A549 (cell line): ENCODE data around the gene AFF3. TPM values are rescaled to one million over a fixed set of nuclear protein-coding genes. Genes with fewer than 3 reads are reported as not detected.

ENCODE experiments used
- ATAC-seq, 2 experiments: fragments of 200-7000 bp in 1 of 2; fragments of >200 bp in 1 of 2; cut with Nextera tagmentation in 1 of 2; cut with Tn5 transposase in 1 of 2; 3 replicates each; pipeline versions ENCODE4 v1.8.0 to v1.9.1; 2018 to 2020; ENCODE audit warnings: mild to moderate bottlenecking in 1 of 2, moderate library complexity in 1 of 2
- CTCF ChIA-PET: fragments of 300-600 bp; sonication (Branson Sonifier 250); formaldehyde crosslinking; extraction: SDS; loops from one replicate; lab custom pipeline; 2021; ENCODE audit warnings: antibody characterized with exemption, inconsistent platforms; lab: Yijun Ruan, JAX
- POLR2A ChIA-PET: fragments of 350-600 bp; formaldehyde crosslinking; extraction: SDS; loops from one replicate; lab custom pipeline; 2021; ENCODE audit warnings: antibody characterized with exemption, inconsistent platforms; lab: Yijun Ruan, JAX
- DNase-seq, 2 experiments: peaks; one replicate each; pipeline versions ENCODE4 v3.0.0 to v3.0.0-alpha.2; 2011 to 2016; ENCODE audit warnings: low read depth in 1 of 2, low spot score in 1 of 2
- FAIRE-seq: peaks from 2 replicates; lab custom pipeline; 2011; peaks lifted over from hg19 to GRCh38; lab: Jason Lieb, UNC
- H3K27ac ChIP-seq, 2 experiments: fragments of >200 bp; sonication (Bioruptor Twin); formaldehyde crosslinking; 3 replicates each; pipeline ENCODE4 v1.5.1; 2016 to 2017
- H3K4me1 ChIP-seq: fragments of >200 bp; sonication (Bioruptor Twin); formaldehyde crosslinking; 3 replicates; pipeline ENCODE4 v1.6.1; 2016
- H3K4me2 ChIP-seq: fragments of >200 bp; sonication (Bioruptor Twin); formaldehyde crosslinking; 3 replicates; pipeline ENCODE4 v1.6.1; 2016
- H3K4me3 ChIP-seq: fragments of >200 bp; sonication (Bioruptor Twin); formaldehyde crosslinking; 3 replicates; pipeline ENCODE4 v1.5.1; 2016
- H3K9me3 ChIP-seq: fragments of >200 bp; sonication (Bioruptor Twin); formaldehyde crosslinking; 3 replicates; pipeline ENCODE4 v1.6.1; 2016
- BCL3 ChIP-seq: fragments of >200 bp; sonication (Bioruptor Twin); formaldehyde crosslinking; IDR thresholded peaks from 3 replicates; pipeline ENCODE4 v1.6.1; 2016
- CBX8 ChIP-seq: fragments of 200-600 bp; sonication (generic); IDR thresholded peaks from 2 replicates; pipeline ENCODE4 v1.6.1; 2016
- CHD2 ChIP-seq: fragments of 150-350 bp; IDR thresholded peaks from 2 replicates; pipeline ENCODE4 v1.6.1; 2014; ENCODE audit warnings: low read length; ENCODE audit not compliant: partially characterized antibody
- CHD4 ChIP-seq: fragments of 200-600 bp; sonication (generic); IDR thresholded peaks from 2 replicates; pipeline ENCODE4 v1.6.1; 2016; ENCODE audit warnings: antibody characterized with exemption, mild to moderate bottlenecking, borderline replicate concordance
- EHMT2 ChIP-seq: fragments of 200-600 bp; sonication (generic); IDR thresholded peaks from 2 replicates; pipeline ENCODE4 v1.6.1; 2016; ENCODE audit warnings: antibody characterized with exemption, low read depth, mild to moderate bottlenecking, moderate library complexity
- ELK1 ChIP-seq: fragments of 150-350 bp; IDR thresholded peaks from 2 replicates; pipeline ENCODE4 v1.6.1; 2014; ENCODE audit warnings: low read depth, mild to moderate bottlenecking, low read length
- FOXS1 ChIP-seq: fragments of 250-450 bp; sonication (Bioruptor Pico); IDR thresholded peaks from 2 replicates; pipeline ENCODE4 v1.5.0; 2020; ENCODE audit warnings: mild to moderate bottlenecking, moderate library complexity
- HES2 ChIP-seq: fragments of >200 bp; sonication (Bioruptor Twin); formaldehyde crosslinking; IDR thresholded peaks from 2 replicates; pipeline ENCODE4 v1.6.1; 2016
- HOXA7 ChIP-seq: fragments of 250-450 bp; sonication (Bioruptor Pico); IDR thresholded peaks from 2 replicates; pipeline ENCODE4 v1.5.0; 2020; ENCODE audit warnings: mild to moderate bottlenecking, moderate library complexity
- JUNB ChIP-seq: fragments of >200 bp; sonication (Bioruptor Twin); formaldehyde crosslinking; IDR thresholded peaks from 2 replicates; pipeline ENCODE4 v1.6.1; 2016
- KDM1A ChIP-seq: fragments of 200-600 bp; sonication (generic); IDR thresholded peaks from 2 replicates; pipeline ENCODE4 v1.6.1; 2016; ENCODE audit warnings: low read depth, mild to moderate bottlenecking
- MAFK ChIP-seq: fragments of 450-650 bp; IDR thresholded peaks from 2 replicates; pipeline ENCODE4 v1.6.1; 2014; ENCODE audit not compliant: partially characterized antibody
- MAZ ChIP-seq: fragments of 150-350 bp; IDR thresholded peaks from 2 replicates; pipeline ENCODE4 v1.6.1; 2014; ENCODE audit warnings: antibody characterized with exemption, low read depth, low read length, borderline replicate concordance
- NPAS2 ChIP-seq: fragments of 250-450 bp; sonication (Bioruptor Pico); IDR thresholded peaks from 2 replicates; pipeline ENCODE4 v1.8.0; 2022; ENCODE audit warnings: mild to moderate bottlenecking, moderate library complexity, borderline replicate concordance
- PBX3 ChIP-seq: IDR thresholded peaks from 2 replicates; pipeline ENCODE4 v1.6.1; 2012
- PHF8 ChIP-seq: fragments of 200-600 bp; sonication (generic); IDR thresholded peaks from 2 replicates; pipeline ENCODE4 v1.6.1; 2016; ENCODE audit warnings: low read depth, mild to moderate bottlenecking, antibody characterized with exemption, moderate library complexity, borderline replicate concordance
- RCOR1 ChIP-seq: fragments of 150-350 bp; IDR thresholded peaks from 2 replicates; pipeline ENCODE4 v1.6.1; 2014; ENCODE audit warnings: antibody characterized with exemption, low read length, low read depth
- RFX5 ChIP-seq: fragments of 450-650 bp; IDR thresholded peaks from 2 replicates; pipeline ENCODE4 v1.7.1; 2014; ENCODE audit warnings: antibody characterized with exemption, mild to moderate bottlenecking, moderate library complexity
- SMC3 ChIP-seq: fragments of >200 bp; sonication (Bioruptor Twin); formaldehyde crosslinking; IDR thresholded peaks from 3 replicates; pipeline ENCODE4 v1.6.1; 2018; ENCODE audit warnings: inconsistent platforms
- TP53 ChIP-seq: fragments of 250-450 bp; sonication (Bioruptor Pico); IDR thresholded peaks from 2 replicates; pipeline ENCODE4 v1.5.0; 2021; ENCODE audit warnings: mild to moderate bottlenecking, moderate library complexity
- WGBS: methylation state at CpG from one replicate; pipeline ENCODE4 v1.1.6; 2017; ENCODE audit errors: missing lambda C conversion rate; 5-methylcytosine and 5-hydroxymethylcytosine counted together
- polyA plus RNA-seq, 4 experiments: library from polyadenylated mRNA; depleted of rRNA in 3 of 4; stranded (reverse); fragments of >200 nt; fragmentation: RNase III in 1 of 4; extraction: RNeasy Plus Mini Kit Qiagen cat#74134 plus additional on column Dnase treatment in 1 of 4; gene quantifications; 2 replicates in 3 of 4; 3 replicates in 1 of 4; pipeline ENCODE4 v1.2.3, GENCODE V29; 2011 to 2017

Gene AFF3
- polyA plus RNA-seq, 2 of the 4 experiments (the other 2 are of a cell fraction), result not detected

- no peak for TF ChIP-seq JUNB
Observed at GRCh38 chr2:99537910-99538485, 604.4 kb downstream of the AFF3 start (continued).

GRCh38 chr2:99524056-99524455 lies 618.3 kb downstream of the AFF3 start:
- TF ChIP-seq HES2 (no peak), KDM1A (no peak), CHD2 (no peak), CBX8 (no peak), ELK1 (no peak), HOXA7 (CRISPR knock-in tag) (no peak), FOXS1 (CRISPR knock-in tag) (no peak), TP53 (CRISPR knock-in tag) (no peak), SMC3 (no peak), BCL3 (no peak), NPAS2 (no peak), PHF8 (no peak), EHMT2 (no peak), RCOR1 (no peak), CHD4 (no peak), PBX3 (no peak), MAZ (no peak)
- DNase-seq (no peak), ATAC-seq (no peak), FAIRE-seq (no peak)
- Histone ChIP-seq H3K4me3 (no peak overlapping the region), H3K4me2 (no peak overlapping the region), H3K4me1 (no peaks in the 10 kb centered on the region), H3K9me3 (no peaks in the 10 kb centered on the region), H3K27ac (no peak overlapping the region)
- ChIA-PET POLR2A (no interaction called here), CTCF (interaction anchor here (1.5 kb wide), 1 partner anchor 34 kb away, joined by 3 read pairs; no protein-coding TSS in a partner anchor)
- 43% methylated on average over 2 of the region's 2 CpGs for WGBS

- H3K4me1 ChIP-seq, result no peaks in the 10 kb centered on the region
- 45% methylated on average over 2 of the region's 2 CpGs for WGBS
- no peak overlapping the region for H3K4me2 ChIP-seq
- no peak overlapping the region for H3K4me3 ChIP-seq
- ChIA-PET CTCF (interaction anchor here (1.4 kb wide), 1 partner anchor 11 kb away, joined by 3 read pairs; no protein-coding TSS in a partner anchor), POLR2A (no interaction called here)
- TF ChIP-seq EHMT2, result no peak
- peak; percentile 92 for TF ChIP-seq MAFK
- no peak for TF ChIP-seq RFX5
- H3K27ac ChIP-seq, result no peak overlapping the region
- no peaks in the 10 kb centered on the region for H3K9me3 ChIP-seq
- FAIRE-seq (no peak), ATAC-seq (no peak), DNase-seq (no peak)
Observed at GRCh38 chr2:99522157-99522556, 620.2 kb downstream of the AFF3 start.
